GM18858 (cell line): ENCODE results near the gene YRDC.

Experiments
- ATAC-seq: cut with Tn5 transposase; IDR thresholded peaks from one replicate; pipeline ENCODE4 v1.9.1; 2021; ENCODE audit not compliant: unreplicated experiment

The YRDC gene

DNA sequence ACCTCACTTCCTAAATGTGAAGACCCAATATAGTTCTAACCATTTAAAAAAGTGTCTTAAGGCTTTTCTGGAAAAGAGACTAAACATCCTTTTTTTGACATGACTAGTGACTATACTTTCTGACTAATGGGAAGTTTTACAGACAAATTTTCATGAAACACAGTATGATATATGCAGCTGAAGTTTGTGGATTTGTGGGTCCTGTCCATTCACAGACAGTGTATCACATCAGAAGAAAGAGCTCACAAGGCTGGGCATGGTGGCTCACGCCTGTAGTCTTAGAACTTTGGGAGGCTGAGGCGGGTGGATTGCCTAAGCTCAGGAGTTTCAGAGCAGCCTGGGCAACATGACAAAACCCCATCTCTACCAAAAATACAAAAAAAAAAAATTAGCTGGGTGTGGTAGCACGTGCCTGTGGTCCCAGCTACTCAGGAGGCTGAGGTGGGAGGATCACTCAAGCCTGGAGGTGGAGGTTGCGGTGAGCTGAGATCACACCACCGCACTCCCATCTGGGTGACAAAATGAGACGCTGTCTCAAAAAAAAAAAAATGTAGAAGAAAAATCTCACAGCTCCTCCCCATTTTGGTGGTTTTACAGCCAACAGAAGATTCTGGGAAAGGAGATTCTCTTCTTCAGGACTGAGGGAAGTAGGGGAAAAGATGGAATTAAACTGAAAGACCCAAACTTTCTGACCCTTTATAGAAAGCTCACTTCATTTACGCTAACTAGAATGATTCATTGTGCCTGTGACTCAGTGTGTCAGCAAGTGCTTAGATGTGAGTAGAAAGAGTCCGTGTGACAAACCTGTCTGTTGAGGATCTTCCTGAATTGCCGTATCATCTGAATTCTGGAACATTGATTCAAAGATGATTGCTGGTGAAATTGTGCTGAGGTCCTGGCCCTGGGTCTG, 15.2 kb upstream of the YRDC start:
- no peak for ATAC-seq

DNA sequence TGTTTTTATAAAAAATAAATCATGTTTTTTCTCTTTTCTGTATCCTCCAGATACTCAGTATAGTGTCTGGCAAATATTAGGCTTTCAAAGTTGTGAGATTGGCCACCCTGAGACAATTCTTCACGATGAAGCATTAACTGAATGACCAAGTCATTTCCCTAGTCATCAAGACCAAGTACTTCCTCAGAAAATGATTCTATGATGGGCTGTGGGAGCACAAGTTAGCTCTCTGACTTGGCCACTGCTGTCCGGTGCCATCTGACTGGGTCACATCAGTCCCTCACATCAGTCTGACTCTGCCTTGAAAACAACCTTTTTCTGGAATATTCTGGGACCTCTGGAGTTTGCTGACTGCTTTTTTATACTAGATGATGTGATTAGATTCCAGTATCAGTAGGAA, 13.5 kb upstream of the YRDC start:
- no peak for ATAC-seq

DNA sequence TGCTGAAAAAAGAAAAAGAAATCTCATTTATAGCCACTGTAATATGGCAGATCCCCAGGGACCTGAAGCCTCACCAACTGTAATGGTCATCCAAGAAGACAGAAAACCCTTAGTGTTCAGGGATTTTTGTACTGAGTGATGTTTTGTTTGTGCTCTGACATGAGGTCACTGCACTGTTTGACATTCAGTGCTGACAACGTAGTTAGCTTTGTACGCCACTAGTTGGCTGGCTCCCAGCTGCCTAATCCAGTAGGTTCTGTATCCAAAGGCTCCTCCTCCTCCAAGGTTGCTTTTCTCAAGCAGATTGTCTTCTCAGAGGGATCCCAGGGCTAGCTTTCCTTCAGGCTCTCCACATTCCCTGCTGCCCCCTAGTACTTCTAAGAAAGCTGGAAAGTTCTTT, 9.5 kb upstream of the YRDC start:
- no peak for ATAC-seq

DNA sequence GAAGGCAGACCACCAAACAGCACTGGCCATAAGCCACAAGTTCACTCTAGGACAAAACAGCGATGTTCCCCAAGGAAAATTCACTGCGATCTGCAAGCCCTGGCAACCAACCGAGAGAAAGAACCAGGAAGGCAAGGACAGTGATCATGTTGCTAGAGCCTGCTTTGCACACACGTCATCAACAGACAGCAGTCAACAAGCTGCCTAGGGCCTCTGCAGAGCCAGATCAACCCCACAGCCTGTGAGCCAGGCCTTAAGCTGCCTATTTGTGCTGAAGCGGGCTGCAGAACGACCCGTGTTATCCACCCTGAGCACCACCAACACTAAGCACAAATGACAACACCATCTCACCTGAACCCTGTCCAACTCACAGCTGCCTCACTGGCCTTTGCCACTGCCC, 6.2 kb upstream of the YRDC start:
- ATAC-seq = no peak

DNA sequence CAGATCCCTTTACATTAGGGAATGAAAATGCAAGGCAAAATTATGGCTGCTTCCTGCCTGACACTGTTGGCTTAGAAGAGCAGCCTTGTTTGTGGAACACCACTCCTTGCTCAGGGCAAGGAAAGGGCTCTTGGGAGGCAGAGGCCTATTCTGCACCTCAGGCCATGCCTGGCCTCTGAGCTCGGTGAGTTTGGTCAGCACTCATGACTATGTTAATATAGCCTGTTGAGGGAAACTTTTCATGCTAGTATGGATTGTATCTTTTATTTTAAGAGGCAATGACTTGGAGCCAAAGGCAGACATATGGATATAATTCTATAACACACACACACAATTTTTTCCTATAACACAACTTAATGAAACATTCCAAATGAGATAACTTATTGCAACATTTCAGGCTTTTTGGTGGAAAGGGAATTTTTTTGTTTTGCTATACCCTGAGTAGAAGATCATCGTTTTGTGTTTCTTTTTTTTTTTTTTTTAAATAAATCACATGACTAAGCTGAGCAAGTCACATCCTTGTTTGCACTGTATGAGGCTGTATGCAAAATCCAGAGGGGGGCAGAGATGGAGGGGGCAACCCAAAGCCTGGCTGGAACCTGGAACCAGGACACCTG, 5.6 kb upstream of the YRDC start:
- ATAC-seq = no peak

DNA sequence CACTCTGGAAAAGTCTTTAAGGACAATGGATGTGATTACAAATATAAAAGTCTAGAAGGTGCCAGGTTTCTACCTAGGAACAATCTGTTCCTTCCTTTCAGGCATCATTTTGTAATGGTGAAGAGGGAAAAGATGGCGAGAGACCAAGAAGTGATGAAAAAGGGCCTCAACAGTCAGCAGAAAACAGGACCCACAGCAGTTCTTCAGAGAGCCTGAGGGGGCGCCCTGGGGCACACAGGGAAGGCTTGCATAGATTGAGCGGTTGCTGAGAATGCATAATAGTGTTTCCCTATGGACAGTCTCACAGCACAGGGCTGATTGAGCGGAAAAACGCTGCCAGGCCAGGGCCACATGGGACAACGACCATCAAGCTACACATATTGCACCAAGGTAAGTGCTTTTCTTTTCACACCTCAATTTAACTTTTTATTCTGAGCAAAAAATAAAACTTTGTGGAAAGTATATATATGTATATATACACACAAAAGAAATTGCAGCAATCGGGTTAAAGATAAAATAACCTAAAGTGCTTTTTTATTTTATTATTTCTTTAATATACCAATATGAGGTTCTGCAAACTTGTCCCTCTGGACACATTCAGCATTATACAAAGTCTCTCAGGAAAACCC, 3.1 kb upstream of the YRDC start:
- no peak for ATAC-seq

DNA sequence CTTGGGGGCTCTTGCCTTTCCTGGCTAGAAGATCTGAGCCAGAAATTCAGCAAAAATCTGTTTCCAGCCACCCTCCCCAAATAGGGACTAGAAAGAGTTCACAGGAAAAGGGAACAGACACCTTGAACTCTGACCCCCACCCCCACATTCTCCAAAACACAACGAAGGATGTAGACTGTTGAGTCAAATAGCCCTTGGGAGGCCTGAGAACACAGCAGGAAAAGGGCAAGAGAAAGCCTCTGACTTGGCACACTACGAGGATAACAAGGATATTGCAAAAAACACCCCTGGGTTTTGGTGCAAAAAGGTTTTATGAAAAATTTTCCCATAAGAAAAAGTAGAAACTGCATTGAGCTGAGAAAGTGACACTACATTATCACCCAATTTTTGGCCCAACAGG, 1.9 kb upstream of the YRDC start:
- no peak for ATAC-seq

DNA sequence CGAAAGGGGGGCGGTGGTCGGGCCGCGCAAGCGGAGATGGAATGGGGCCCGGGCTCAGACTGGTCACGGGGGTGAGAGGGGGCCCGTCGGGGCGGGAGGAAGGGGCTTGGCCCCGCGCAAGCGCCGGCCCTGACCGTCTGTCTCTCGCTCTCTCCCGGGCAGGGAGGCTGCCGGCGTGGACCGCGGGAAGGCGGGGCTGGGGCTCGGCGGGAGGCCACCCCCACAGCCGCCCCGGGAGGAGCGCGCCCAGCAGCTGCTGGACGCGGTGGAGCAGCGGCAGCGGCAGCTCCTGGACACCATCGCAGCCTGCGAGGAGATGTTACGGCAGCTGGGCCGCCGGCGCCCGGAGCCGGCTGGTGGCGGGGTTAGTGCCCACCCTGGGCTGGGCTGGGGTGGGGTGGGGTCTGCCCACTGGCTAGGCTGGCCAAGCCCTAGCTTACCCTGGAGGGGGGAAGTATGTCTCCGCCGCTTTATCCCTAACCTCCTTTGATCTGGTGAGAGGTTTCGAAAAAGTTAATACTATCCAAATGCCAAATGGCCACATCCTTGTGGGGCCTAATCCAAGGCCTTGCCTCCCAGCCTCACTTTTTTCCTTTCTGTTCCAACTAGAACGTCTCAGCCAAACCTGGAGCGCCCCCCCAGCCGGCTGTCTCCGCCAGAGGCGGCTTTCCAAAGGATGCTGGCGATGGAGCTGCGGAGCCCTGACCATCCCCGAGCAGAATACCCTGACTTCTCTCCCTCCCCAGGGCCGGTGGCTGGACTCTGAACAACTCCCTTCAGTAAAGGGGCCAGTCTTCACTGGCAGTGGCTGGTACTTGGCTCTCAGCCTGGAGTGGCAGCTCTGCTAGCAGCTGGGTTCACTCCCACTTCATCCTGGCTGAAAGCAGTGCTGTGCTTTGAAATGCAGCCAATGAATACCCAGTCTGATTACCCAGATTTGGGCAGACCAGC, 636 bp upstream of the YRDC start:
- peak; percentile 17 for ATAC-seq

DNA sequence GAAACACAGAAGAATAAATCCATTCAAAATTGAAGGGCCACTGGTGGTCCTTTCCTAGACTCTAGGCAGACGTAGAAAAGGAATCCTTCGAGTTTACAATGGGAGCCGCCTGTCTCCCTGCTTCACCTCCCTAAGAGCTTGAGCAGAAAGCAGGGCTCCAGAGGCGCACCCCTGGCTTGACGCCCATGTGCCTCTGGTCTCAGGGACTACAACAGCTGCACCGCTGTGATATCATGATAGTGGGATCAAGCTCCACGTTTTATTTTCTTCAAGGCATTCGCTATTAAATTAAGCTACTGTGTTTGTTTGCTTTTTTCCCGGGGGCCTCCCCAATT, 821 bp downstream of the YRDC start:
- no peak for ATAC-seq

DNA sequence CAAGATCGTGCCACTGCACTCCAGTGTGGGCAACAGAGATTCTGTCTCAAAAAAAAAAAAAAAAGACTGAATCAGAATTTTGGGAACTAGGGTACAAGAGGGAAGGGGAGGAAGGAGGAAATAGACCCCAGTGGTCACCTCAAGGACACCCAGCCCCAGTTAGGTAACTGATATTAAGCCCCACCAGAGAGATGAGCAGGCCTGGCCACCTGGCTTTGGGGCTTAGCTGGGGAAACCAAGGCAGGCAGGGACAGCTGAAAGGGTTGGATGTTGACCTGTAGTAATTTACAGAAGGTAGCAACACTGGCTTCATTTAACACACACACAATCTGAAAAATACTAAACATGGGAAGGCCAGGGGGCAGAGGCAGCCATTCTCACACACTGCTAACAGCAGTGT, 5.6 kb downstream of the YRDC start:
- ATAC-seq = no peak

DNA sequence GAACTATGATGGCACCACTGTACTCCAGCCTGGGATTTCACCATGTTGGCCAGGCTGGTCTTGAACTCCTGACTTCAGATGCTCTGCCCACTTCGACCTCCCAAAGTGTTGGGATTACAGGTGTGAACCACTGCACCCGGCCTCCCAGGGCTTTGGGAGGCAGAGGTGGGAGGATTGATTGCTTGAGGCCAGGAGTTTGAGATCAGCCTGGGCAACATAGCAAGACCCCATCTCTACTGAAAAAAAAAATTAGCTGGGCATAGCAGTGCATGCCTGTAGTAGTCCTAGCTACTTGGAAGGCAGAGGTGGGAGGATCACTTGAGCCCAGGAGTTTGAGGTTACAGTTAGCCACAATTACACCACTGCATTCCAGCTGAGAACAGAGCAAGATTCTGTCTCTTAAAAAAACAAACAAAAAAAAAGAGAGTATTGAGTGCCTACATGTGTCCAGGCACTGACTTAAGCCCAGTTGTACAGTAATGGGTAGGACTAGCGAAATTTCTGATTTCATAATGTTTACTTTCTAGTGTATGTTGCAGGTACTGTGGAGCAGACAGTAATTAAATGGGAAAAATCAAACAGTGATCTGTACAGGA, 10.2 kb downstream of the YRDC start:
- no peak for ATAC-seq

DNA sequence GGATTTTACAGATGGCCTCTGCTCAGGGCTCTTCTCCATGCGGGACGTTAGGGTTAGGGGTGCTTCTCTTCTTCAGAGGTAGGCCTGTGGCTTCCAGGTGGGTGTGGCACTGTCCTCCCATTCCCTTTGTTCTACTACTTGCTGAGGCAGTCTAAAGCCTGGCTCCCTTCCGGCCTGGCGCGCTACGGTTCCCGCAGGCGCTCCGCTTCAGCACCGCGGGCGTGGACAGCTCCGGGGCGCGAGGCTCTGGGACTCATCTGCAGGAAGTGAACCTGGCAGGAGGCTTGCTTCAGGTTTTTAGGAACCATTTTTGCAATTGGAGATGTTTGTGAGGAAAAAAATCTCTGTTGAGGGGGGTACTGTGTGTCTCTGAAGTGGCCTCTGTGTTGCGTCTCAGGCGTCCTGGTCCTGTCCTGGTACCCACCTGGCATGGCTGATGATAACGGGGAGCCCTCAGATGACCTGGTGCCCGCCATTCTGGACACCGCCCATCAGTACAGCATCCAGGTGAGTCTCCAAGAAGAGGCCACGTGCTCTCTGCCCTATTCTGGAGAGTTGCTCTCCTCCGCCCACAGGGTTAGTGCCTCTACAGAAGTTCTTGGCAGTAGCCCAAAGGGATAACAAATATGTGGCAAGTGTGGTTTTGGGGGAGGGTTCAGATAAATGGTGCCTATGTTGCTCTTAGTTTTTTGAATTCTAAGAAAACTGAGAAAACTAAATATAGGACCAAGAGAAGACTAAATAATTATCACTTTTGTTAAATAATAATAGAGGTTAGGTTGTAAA, 12.5 kb downstream of the YRDC start:
- no peak for ATAC-seq

DNA sequence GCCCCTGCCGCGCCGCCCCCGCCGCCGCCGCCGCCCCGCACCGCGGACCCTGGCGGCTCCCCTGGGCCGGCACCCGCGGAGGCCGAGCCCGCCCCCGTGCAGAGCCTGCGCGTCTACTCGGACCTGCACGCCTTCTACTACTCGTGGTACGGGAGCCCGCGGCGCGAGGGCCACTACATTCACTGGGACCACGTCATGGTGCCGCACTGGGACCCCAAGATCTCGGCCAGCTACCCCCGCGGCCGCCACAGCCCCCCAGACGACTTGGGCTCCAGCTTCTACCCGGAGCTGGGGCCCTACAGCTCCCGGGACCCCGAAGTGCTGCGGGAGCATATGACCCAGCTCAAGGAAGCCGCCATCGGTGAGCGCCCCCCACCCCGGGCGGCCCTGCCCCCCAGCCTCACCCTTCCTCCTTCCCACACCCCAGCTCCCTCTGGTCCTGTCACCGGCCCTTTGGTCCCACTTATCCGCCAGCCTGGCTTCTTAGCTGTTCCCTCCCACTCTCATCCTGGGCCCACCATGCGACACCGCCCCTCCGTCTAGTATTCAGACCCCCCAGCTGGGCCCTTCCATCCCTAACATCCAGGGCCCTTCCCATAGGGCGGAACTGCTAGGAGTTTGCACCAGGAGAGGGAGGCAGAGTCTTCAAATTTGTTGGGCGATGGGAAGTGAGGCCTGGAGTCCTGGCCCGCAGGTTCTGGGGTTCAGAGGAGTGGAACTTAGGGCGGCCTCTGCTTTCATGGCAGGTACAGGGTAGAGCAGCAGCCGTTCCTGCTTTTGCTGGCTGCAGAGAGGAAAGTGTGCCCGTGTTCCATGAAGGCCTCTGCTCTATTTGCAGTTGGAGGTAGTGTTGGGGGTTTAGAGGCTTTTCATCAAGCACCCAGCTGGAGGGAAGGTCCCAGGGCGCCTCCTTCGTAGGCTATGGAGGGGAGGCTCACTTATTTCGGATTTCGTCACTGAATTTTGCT, 13.4 kb downstream of the YRDC start:
- ATAC-seq = no peak

DNA sequence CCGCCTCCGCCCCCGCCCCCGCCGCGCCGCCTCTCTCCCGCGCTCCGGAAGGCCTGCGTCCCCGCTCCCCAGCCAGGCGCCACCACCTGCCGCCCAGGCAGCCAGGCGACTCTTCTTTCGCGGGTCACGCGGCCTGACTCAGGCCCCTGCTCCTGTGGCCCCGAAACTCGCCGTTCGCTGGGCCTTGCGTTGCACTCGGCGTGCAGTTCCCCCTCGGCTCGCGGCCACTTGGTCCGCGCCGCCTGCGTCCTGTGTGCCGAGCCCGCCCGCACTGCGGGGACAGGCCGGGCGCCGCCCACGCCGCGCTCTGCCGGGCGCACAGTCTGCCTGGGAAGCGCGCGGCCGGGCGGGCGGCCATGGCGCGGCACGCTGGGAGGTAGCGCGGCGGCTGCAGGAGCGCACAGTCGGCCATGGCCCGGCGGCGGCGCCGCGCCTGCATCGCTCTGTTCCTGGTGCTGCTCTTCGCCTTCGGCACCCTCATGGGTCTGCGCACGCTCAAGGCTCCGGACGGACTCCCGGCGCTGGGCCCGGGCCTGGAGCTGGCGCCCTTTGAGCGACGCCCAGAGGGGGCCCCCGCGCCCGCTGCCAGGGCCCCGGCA, 14.1 kb downstream of the YRDC start, which contains the start of gene MANEAL:
TSS of gene MANEAL (plus strand) at position 75 of the 599 bp plus-strand sequence. CDS start at position 411, 336 bp downstream.
- no peak for ATAC-seq

DNA sequence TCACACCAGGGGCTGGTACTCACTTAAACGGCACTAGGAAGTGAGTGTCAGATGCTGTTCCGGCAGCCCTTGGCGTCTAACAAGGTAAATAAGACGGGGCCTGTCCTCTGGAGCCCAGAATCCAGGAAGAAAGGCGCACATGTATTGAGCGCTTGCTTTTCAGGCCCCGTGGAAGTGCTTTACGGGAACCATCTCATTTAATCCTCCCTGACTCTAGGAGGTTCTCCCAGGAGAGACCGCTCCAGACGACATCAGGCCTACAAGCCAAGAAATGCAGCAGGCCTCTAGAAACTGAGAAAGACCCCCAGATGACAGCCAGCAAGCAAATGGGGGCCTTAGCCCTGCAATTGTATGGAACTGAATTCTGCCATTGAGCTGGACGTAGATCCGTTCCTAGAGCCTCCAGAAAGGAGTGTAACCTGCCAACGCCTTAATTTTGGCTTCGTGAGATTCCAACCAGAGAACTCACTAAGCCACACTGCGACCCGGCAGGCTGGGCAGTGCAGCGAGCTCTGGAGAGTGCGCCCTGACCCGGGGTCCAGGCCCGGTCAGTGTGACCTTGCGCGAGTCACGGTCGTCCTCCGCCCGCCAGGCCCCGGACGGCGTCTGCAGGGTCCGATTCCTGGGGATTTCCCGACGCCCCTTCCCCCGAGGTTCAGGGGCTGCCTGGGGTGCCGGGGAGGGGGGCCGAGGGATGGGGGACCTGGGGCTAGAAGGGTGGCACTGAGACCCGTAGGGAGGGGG, 14.9 kb downstream of the YRDC start:
- no peak for ATAC-seq

DNA sequence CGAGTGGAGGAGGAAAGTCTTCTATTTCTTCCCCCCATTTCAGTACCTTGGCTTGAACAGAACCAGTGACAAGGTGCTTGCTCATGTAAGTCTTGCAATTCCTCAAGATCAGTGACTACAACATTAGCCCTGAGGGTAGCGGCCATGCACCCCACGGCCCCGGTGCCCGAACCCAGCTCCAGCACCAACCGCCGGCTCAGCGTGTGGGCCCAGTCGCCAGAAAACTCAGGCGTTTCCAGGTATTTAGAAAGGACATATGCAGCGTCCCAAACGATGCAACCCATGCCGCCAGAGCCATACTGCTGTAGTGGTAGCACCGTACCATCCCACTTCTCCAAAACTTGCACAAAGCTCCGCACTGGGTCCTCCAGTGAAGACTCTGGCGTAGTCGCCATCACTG, 25.5 kb downstream of the YRDC start:
- ATAC-seq = no peak

DNA sequence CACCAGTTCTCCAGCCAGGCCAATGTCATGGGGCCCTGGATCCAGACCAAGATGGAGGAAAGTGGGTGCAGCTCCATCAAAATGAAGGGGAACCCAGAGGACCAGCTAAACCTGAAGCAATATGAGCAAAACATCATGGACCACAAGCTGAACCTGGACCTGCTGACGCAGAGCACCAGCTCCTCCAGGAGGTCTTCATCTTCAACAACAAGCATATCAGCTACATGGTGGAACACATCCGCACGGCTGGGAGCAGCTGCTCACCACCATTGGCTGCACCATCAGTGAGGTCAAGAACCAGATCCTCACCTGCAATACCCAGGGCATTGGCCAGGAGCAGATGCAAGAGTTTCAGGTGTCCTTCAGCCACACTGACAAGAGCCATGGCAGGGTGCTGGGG, 29.4 kb downstream of the YRDC start:
- ATAC-seq = no peak
